HG03378 (cell line): ENCODE measurements around the gene SPATA31C1.
"Not testable (repeated sequence)": the region's sequence is repeated elsewhere in the genome, so short reads cannot be mapped to it uniquely, and the experiment has no call there.

Experiments used
- ATAC-seq: cut with Tn5 transposase; IDR thresholded peaks from one replicate; pipeline ENCODE4 v1.9.1; 2021; ENCODE audit warnings: mild to moderate bottlenecking, moderate library complexity; ENCODE audit not compliant: unreplicated experiment

SPATA31C1 gene

DNA sequence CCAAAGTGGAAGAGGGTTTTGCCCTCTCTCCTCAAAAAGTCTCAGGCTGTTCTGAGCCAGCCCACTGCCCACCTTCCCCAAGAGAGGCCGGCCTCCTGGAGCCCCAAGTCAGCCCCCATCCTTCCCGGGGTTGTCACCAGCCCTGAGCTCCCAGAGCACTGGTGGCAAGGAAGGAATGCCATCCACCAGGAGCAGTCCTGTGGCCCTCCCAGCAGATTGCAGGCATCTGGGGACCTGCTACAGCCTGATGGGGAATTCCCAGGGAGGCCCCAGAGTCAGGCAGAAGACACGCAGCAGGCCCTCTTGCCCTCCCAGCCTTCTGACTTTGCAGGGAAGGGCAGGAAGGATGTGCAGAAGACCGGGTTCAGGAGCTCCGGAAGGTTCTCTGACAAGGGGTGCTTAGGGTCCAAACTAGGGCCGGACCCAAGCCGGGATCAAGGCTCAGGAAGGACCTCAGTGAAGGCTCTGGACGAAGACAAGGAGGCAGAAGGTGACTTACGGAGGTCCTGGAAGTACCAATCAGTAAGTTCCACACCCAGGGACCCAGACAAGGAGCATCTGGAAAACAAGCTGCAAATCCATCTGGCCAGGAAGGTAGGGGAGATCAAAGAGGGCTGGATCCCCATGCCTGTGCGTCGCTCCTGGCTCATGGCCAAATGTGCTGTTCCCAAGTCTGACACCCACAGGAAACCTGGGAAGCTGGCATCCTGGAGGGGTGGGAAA lies 31.4 kb upstream of the SPATA31C1 start:
- no peak for ATAC-seq

GRCh38 chr9:87886933-87887505 lies 30.7 kb upstream of the SPATA31C1 start:
- no peak for ATAC-seq

DNA sequence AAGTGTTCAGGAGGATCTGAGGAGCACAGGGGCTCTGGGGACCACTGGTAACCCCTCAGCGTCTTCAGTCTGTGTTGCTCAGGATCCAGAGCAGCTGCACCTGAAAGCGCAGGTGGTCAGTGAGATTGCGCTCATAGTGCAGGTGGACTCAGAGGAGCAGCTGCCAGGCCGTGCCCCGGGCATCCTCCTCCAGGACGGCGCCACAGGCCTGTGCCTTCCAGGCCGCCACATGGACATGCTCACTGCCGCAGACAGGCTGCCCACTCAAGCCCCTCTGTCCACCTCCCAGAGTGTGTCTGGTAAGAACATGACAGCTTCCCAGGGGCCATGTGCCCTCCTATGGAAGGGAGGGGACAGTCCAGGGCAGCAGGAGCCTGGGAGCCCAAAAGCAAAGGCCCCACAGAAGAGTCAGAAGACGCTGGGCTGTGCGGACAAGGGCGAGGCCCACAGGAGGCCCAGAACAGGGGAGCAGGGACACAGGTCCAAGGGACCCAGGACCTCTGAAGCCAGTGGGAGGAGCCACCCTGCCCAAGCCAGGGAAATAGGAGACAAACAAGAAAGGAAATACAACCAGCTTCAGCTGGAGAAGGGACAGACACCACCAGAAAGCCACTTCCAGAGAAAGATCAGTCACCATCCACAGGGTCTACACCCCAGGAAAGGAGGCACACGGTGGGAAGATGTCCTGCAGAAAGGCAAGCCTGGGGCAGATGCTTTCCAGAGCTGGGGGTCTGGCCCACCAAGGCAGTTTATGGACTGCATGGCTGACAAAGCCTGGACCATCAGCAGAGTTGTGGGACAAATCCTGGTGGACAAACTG lies 29.9 kb upstream of the SPATA31C1 start:
- no peak for ATAC-seq

- no peak for ATAC-seq
Observed at GRCh38 chr9:87888501-87888900, 29.3 kb upstream of the SPATA31C1 start.

GRCh38 chr9:87889065-87889881 lies 28.5 kb upstream of the SPATA31C1 start:
- ATAC-seq, result no peak

- ATAC-seq, result no peak
Observed at GRCh38 chr9:87889882-87890252, 27.9 kb upstream of the SPATA31C1 start.

DNA sequence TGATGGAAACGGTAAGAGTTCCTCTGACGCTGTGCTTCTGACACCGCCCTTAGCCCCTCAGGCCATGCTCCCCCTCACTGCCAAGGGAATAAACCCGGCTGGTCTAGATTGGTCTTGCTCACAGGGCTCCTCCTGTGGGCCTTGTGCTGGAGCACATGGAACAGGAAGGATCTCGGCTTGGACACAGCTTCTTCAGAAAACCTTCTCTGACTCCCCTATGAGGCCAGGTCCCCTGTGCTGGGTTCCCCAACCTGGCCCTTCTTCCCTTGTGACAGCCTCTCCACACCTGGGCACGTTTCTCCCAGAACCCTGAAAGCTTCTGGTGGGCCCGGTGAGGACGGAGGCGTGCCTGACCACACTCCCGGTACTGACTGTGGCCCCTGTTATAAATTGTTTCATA lies 26.9 kb upstream of the SPATA31C1 start:
- ATAC-seq, result no peak

- ATAC-seq, result no peak
Observed at GRCh38 chr9:87891754-87892153, 26.0 kb upstream of the SPATA31C1 start.

GRCh38 chr9:87892956-87893355 lies 24.8 kb upstream of the SPATA31C1 start:
- no peak for ATAC-seq

GRCh38 chr9:87894998-87895625 lies 22.6 kb upstream of the SPATA31C1 start:
- no peak for ATAC-seq

- ATAC-seq, result no peak
Observed at GRCh38 chr9:87896891-87897290, 20.9 kb upstream of the SPATA31C1 start.

- no peak for ATAC-seq
Observed at GRCh38 chr9:87898151-87898550, 19.6 kb upstream of the SPATA31C1 start.

DNA sequence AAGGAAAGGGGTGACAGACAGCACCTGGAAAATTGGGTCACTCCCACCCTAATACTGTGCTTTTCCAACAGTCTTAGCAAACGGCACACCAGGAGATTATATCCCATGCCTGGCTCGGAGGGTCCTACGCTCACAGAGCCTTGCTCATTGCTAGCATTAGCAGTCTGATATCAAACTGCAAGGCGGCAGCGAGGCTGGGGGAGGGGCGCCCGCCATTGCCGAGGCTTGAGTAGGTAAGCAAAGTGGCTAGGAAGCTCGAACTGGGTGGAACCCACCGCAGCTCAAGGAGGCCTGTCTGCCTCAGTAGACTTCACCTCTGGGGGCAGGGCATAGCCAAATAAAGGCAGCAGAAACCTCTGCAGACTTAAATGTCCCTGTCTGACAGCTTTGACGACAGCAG lies 15.4 kb upstream of the SPATA31C1 start:
- ATAC-seq, result not testable (repeated sequence)

DNA sequence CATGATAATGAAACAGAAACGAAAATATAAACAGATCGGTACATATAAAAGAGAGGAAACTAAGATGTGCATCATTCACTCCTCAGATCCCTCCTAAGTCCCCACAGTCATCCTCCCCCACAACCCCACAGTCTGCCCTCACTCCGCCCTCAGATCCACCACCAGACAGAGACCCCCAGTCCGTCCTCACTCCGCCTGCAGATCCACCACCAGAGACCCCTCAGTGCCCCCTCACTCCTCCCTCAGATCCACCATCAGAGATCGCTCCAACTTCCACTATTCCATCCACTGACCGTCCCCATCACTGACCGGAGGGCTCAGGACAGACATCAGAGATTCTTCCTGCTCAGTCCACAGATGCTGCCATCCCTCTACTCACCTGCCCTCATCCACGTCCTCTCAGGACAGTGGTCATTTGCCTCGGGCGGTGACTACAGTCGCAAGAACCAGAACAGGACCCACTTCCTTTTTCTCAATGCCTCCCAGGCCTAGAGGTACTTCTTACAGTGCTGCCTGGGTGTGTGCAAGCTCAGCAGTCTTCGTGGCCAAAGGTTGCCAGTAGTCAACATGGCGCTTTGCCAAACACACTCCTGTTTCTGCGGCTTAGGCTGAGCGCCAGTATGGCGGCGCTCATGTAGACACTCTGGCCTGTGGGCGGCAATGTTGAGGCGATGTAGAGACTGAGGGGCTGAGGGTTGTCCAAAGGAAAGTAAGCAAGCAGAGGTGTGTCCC lies 8.3 kb upstream of the SPATA31C1 start:
- no peak for ATAC-seq

DNA sequence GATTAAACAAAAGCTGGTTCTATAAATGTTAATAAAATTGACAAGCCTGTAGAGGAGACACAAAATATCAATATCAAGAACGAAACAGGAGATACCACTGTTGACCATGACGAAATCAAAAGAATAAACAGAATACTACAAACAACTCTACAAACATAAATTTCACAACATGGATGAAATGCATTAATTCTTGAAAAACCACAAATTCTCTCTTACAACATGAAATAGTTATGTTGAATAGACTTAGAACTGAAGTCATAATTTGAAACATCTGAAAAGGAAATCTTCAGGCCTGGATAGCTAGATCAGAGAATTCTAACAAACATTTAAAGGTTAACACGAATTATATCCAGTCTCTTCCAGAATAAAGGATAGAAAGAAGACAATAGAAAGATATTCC lies 6.9 kb upstream of the SPATA31C1 start:
- ATAC-seq, result no peak

DNA sequence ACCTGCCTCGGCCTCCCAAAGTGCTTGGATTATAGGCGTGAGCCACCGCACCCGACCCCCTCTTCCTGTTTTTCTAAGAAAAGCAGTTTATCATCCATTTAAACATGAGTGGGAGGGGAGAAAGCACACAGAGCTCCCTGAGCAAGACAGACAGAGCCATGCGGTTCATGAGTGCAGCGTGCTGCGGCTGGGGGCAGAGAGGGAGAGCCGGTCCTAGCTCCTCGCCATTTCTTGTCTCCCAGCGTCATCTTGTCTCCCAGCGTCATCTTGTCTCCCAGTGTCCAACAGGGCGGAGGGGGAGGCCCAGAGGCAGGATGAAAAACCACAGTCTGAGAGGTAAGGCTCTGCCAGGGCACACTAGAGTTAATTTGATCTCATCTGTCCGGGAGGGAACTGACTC lies 1.3 kb downstream of the SPATA31C1 start:
- not testable (repeated sequence) for ATAC-seq

DNA sequence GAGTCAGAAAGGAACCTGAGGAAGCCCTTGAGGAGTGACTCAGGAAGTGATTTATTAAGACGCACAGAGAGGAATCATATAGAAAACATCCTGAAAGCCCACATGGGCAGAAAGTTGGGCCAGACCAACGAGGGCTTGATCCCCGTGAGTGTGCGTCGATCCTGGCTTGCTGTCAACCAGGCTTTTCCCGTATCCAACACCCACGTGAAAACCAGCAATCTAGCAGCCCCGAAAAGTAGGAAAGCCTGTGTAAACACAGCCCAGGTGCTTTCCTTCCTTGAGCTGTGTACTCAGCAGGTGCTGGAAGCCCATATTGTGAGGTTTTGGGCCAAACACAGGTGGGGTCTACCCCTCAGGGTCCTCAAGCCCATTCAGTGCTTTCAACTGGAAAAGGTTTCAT lies 3.8 kb downstream of the SPATA31C1 start:
- ATAC-seq, result not testable (repeated sequence)

DNA sequence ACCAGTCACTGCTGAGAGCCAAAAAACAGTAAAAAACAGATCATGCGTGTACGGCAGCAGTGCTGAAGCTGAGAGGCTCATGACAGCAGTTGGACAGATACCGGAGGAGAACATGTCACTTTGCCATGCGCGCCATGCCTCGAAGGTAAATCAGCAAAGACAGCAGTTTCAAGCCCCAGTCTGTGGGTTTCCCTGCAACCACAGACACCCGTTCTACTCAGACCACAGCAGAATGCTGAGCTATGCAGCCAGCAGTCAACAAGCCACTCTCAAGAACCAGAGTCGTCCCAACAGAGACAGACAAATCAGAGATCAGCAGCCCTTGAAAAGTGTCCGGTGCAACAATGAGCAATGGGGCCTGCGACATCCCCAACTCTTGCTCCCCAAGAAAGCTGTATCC lies 5.2 kb downstream of the SPATA31C1 start:
- ATAC-seq, result not testable (repeated sequence)

GRCh38 chr9:87924851-87925250 lies 7.1 kb downstream of the SPATA31C1 start:
- ATAC-seq, result not testable (repeated sequence)

- not testable (repeated sequence) for ATAC-seq
Observed at GRCh38 chr9:87929152-87929551, 11.4 kb downstream of the SPATA31C1 start.
